HG03521 (cell line): ENCODE data around the gene HOXD8.

ENCODE experiments used
- ATAC-seq: cut with Tn5 transposase; IDR thresholded peaks from one replicate; pipeline ENCODE4 v1.9.1; 2021; ENCODE audit warnings: mild to moderate bottlenecking, moderate library complexity; ENCODE audit not compliant: unreplicated experiment

The HOXD8 gene

GRCh38 chr2:176171351-176172006 is 42.0 kb downstream of the HOXD8 start:
- no peak for ATAC-seq

DNA sequence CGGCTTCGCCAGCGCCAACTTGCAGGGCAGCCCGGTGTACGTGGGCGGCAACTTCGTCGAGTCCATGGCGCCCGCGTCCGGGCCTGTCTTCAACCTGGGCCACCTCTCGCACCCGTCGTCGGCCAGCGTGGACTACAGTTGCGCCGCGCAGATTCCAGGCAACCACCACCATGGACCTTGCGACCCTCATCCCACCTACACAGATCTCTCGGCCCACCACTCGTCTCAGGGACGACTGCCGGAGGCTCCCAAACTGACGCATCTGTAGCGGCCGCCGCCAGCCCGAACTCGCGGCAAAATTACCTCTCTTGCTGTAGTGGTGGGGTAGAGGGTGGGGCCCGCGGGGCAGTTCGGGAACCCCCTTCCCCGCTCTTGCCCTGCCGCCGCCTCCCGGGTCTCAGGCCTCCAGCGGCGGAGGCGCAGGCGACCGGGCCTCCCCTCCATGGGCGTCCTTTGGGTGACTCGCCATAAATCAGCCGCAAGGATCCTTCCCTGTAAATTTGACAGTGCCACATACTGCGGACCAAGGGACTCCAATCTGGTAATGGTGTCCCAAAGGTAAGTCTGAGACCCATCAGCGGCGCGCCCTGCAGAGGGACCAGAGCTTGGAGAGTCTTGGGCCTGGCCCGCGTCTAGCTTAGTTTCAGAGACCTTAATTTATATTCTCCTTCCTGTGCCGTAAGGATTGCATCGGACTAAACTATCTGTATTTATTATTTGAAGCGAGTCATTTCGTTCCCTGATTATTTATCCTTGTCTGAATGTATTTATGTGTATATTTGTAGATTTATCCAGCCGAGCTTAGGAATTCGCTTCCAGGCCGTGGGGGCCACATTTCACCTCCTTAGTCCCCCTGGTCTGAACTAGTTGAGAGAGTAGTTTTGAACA is 42.7 kb downstream of the HOXD8 start:
- no peak for ATAC-seq

- no peak for ATAC-seq
These were observed 43.5 kb downstream of the HOXD8 start for GRCh38 chr2:176172895-176173566.

- no peak for ATAC-seq
These were observed 44.3 kb downstream of the HOXD8 start for GRCh38 chr2:176173567-176174381.

- no peak for ATAC-seq
These were observed 44.9 kb downstream of the HOXD8 start for GRCh38 chr2:176174382-176174823.

DNA sequence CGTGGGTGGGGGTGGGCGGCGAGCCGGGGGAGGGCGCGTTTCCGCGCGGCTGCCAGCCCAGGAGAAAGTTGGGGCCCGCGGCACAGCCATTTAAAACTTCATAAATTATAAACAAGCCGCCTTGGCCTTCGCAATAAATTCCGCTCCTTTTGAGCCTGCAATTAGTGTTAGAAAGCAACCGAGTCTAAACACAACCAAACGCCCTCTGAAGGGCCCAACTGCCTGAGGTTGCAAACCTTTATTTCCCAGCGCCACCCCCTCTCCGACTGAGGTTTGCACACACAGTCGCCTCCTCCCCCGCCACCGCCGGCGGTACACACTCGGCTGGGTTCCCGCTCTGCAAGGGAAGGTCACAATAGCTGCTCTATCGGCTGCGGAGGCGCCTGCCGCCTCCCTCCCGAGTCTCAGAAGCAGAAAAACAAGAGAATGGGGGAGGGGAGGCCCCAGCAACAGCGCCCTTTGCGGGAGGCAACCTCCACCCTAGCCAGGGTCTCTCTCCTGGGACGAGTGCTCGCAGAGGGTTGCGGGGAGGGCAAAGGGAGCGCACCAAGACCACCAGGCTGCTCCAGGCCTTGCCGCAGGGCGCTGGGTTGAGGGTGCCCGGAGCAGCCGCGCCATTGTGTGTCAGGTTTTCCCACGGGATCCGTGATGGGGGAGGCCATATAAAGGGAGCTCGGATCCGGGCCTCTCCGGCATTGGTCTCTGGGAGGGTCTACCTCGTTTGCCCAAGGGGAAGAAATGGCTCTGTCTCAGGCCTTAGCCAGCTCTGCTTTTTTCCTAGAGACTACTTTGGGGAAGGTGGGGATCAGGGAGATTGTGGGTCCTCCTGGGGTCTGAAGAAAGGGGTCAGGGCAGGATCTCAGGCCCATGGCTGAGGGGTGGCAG is 45.6 kb downstream of the HOXD8 start:
- ATAC-seq: no peak

DNA sequence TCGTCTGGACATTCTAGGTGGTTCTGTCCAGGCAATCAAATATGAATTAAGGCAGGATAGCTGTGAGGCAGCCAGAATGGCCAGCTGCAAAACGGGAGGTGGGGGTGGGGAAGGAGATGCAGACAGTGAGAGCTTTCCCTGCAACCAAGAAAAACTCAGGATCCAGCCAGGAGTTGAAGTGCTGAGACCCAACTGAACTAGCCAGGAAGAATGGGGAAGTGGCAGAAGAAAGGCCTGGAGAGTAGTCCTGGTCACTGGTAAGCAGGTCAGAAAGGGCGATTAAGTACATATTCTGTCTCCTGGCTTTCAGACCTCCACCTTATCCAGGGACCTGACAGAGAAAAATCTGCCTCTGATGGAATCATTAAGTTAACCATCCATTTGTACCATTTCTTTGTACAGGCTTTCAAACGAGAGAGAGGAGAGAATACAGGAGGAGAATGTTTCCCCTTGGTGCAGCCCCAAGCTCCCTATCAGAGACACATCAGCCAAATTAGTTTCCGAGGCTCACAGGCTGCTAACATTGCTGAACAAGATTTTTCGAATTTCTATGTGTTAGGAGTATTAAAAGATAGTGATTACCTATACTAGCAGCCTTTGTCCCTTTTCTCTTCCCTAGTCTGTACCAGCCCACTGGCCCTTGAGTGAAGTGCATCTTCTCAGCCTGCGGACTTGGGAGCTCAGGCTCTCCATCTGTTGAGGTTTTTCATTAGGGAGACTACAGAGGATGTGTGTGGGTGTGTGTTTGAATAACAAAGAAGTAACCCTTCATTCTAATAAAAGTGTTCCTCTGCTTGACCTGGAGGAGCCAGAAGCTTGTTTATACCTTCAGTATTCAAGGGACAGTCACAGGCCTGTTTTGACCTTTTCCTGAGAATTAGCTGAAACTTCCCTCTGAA is 46.5 kb downstream of the HOXD8 start:
- ATAC-seq: no peak

GRCh38 chr2:176177580-176178037 is 48.1 kb downstream of the HOXD8 start:
- ATAC-seq: no peak

DNA sequence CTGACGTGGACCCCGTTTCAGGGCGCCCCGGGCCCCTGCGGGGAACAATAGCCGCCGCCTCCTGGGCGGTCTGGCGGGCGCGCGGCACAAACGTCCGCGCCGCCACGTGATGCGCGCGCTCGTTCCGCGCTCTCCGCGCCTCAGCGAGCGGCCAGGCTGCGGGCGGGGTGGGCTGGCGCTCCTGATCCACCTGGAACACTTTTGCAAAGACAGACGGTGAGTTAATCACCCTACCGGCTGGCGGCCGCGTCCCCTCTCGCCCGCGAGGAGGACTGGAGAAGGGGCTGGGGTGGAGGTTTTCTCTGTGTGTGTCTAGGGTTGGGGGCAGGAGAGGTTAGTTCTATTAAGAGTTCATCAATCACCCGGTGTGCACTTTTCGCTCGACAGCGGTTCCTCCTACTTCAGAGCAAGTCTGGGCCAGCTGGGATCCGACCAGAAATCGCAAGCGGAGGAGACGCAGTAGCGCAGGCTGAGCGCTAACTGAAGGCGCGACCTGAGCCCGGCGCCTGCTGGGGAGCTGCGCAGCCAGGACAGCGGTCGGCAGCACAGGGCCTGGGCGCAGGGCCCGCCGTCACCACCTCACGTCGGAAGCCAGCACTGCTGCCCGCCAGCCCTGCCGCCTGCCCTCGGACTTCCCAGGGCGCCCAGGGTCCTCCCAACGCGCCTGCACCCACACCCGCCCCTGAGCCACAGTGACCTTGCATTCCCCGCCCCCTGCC is 48.7 kb downstream of the HOXD8 start:
- ATAC-seq: no peak

- no peak for ATAC-seq
These were observed 49.3 kb downstream of the HOXD8 start for GRCh38 chr2:176178757-176179295.

GRCh38 chr2:176181551-176181950 is 52.0 kb downstream of the HOXD8 start:
- ATAC-seq: no peak
